B cell (primary cell): ENCODE results near the gene PTMA. TPM values are rescaled to one million over a fixed set of nuclear protein-coding genes. Genes with fewer than 3 reads are reported as not detected.

Source experiments
- ATAC-seq: fragments of 200-7000 bp; cut with Tn5 transposase; one replicate; pipeline ENCODE4 v1.10.0; 2021; ENCODE audit warnings: low read depth, mild to moderate bottlenecking, moderate number of reproducible peaks, moderate library complexity
- CTCF ChIA-PET: fragments of 350-600 bp; sonication (Branson Sonifier 250); formaldehyde crosslinking; loops from one replicate; lab custom pipeline; 2021; ENCODE audit warnings: antibody characterized with exemption, inconsistent platforms; lab: Charles Lee
- POLR2A ChIA-PET: fragments of 350-600 bp; sonication (Branson Sonifier 250); formaldehyde crosslinking; loops from one replicate; lab custom pipeline; 2021; ENCODE audit warnings: antibody characterized with exemption; lab: Charles Lee
- DNase-seq: peaks from one replicate; pipeline ENCODE4 v3.0.0; 2013
- H2AFZ ChIP-seq: 2 replicates; pipeline ENCODE4 v1.6.1; 2012; ENCODE audit warnings: mild to moderate bottlenecking, low read depth, low read length; ENCODE audit not compliant: insufficient read depth, poor library complexity, severe bottlenecking
- H3K27ac ChIP-seq, 2 donors: 1 replicate in 1 of 2; 2 replicates in 1 of 2; pipeline ENCODE4 v1.5.1; 2012 to 2013; ENCODE audit warnings: low read length in 2 of 2, mild to moderate bottlenecking in 2 of 2, moderate library complexity in 1 of 2
- H3K27me3 ChIP-seq, 4 experiments: fragments of 200-600 bp in 1 of 4; sonication (generic) in 1 of 4; replicated peaks in 1 of 4; 1 replicate in 2 of 4; 2 replicates in 2 of 4; pipeline versions ENCODE4 v1.6.1 to v1.7.0; 2013 to 2016; ENCODE audit warnings: low read length in 3 of 4, mild to moderate bottlenecking in 2 of 4, mixed read lengths in 1 of 4, moderate library complexity in 1 of 4; ENCODE audit not compliant: insufficient read depth in 4 of 4, control insufficient read depth in 3 of 4; ENCODE audit errors: control extremely low read depth in 1 of 4
- H3K36me3 ChIP-seq, 2 experiments: replicated peaks in 1 of 2; 1 replicate in 1 of 2; 2 replicates in 1 of 2; pipeline versions ENCODE4 v1.6.1 to v1.7.1; 2013; ENCODE audit warnings: low read length in 1 of 2; ENCODE audit not compliant: insufficient read depth in 2 of 2, control insufficient read depth in 1 of 2; ENCODE audit errors: control extremely low read depth in 1 of 2, extremely low read depth in 1 of 2
- H3K4me1 ChIP-seq, 2 donors: fragments of 200-600 bp in 1 of 2; sonication (generic) in 1 of 2; 1 replicate in 1 of 2; 2 replicates in 1 of 2; pipeline versions ENCODE4 v1.5.1 to v1.6.1; 2013 to 2017; ENCODE audit warnings: low read length in 2 of 2; ENCODE audit not compliant: control insufficient read depth in 2 of 2, insufficient read depth in 2 of 2
- H3K4me2 ChIP-seq: replicated peaks from 2 replicates; pipeline ENCODE3; 2012; ENCODE audit warnings: mild to moderate bottlenecking, low read depth, low read length; ENCODE audit not compliant: poor library complexity, severe bottlenecking
- H3K4me3 ChIP-seq, 5 experiments: fragments of 200-600 bp in 1 of 5; sonication (generic) in 1 of 5; 1 replicate in 3 of 5; 2 replicates in 2 of 5; pipeline versions ENCODE4 v1.5.1 to v1.7.0; 2011 to 2016; ENCODE audit warnings: low read length in 4 of 5, mild to moderate bottlenecking in 4 of 5, low read depth in 2 of 5, control low read depth in 1 of 5, moderate library complexity in 1 of 5; ENCODE audit not compliant: insufficient read depth in 1 of 5; ENCODE audit errors: control extremely low read depth in 1 of 5, extremely low read depth in 1 of 5
- H3K79me2 ChIP-seq: fragments of 200-600 bp; sonication (generic); one replicate; pipeline ENCODE4 v1.6.0; 2016; ENCODE audit warnings: low read length; ENCODE audit not compliant: control insufficient read depth, insufficient read depth
- H3K9ac ChIP-seq: fragments of 200-600 bp; sonication (generic); 2 replicates; pipeline ENCODE4 v1.6.1; 2017; ENCODE audit warnings: mild to moderate bottlenecking, low read length, moderate library complexity
- H3K9me3 ChIP-seq, 3 donors: one replicate each; pipeline versions ENCODE4 v1.6.1 to v1.7.1; 2013; ENCODE audit warnings: low read length in 2 of 3; ENCODE audit not compliant: control insufficient read depth in 2 of 3, insufficient read depth in 1 of 3; ENCODE audit errors: control extremely low read depth in 1 of 3
- H4K20me1 ChIP-seq: 2 replicates; pipeline ENCODE4 v1.6.0; 2012; ENCODE audit warnings: mild to moderate bottlenecking, low read length; ENCODE audit not compliant: insufficient read depth, control insufficient read depth, poor library complexity, severe bottlenecking
- H3K27ac Mint-ChIP-seq: one replicate; pipeline ENCODE4 v1.8.0; 2021; ENCODE audit warnings: mixed read lengths
- H3K27me3 Mint-ChIP-seq: one replicate; pipeline ENCODE4 v1.8.0; 2021; ENCODE audit warnings: mixed read lengths
- H3K4me1 Mint-ChIP-seq: one replicate; pipeline ENCODE4 v1.8.0; 2021; ENCODE audit warnings: mixed read lengths
- H3K4me3 Mint-ChIP-seq: one replicate; pipeline ENCODE4 v1.8.0; 2021; ENCODE audit warnings: mixed read lengths
- H3K9me3 Mint-ChIP-seq: one replicate; pipeline ENCODE4 v1.8.0; 2022; ENCODE audit warnings: mixed read lengths; ENCODE audit not compliant: insufficient read depth
- EZH2 ChIP-seq: IDR thresholded peaks from 2 replicates; pipeline ENCODE4 v1.6.1; 2012; ENCODE audit warnings: borderline replicate concordance, low read depth, mild to moderate bottlenecking, moderate library complexity, low read length; ENCODE audit not compliant: insufficient read depth, poor library complexity, severe bottlenecking
- WGBS: methylation state at CpG from one replicate; pipeline ENCODE4 v1.1.5; 2013; ENCODE audit warnings: missing lambda C conversion rate; ENCODE audit not compliant: insufficient coverage; 5-methylcytosine and 5-hydroxymethylcytosine counted together
- intact Hi-C: fragments of 100-400 bp; cut with micrococcal nuclease; formaldehyde crosslinking; loops from one replicate; pipeline ENCODE4 v1.10.0; 2022
- polyA plus RNA-seq: library from polyadenylated mRNA; depleted of rRNA; stranded (reverse); fragments of >200 nt; gene quantifications from 2 replicates; pipeline ENCODE4 v1.2.3, GENCODE V29; 2012
- total RNA-seq, 2 donors: library from RNA; stranded (reverse); fragments of 120-200 nt in 1 of 2; gene quantifications; 1 replicate in 1 of 2; 2 replicates in 1 of 2; pipeline versions ENCODE4 v1.2.3 to v1.2.4, GENCODE V29; 2013 to 2022
- TF ChIP-seq, protein P1 (sequence below): fragments of 200-600 bp; IDR thresholded peaks from one replicate; pipeline ENCODE4 v1.8.0; 2022; ENCODE audit warnings: antibody characterized with exemption, mild to moderate bottlenecking

Gene PTMA
- total and polyA plus RNA-seq, 2 donors (not counting 1 experiment from before 2014, with no cell fraction given): 713 to 2,282 TPM

DNA sequence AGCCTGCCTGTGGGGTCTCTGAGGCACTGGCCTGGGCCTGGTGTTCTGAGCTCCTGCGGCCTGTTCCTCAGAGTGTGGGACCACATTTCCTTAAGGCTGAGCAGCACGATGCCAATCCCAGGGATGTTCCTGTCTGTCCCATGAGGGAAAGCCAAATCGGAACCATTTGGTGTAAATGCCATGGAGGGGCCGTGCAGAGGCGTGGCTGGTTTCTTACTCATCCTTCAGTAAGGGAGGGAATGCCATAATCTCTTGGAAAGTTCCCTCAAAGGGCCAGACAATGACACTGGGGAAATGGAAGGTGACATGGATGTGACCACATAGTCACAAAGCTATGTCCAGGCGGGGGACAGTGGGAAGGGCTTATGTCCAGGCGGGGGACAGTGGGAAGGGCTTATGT, 14.4 kb upstream of the PTMA start:
- Histone ChIP-seq H3K27ac (no peak overlapping the region), H3K4me2 (no peak overlapping the region), H3K9me3 (no peaks in the 10 kb centered on the region), H3K79me2 (no peaks in the 10 kb centered on the region), H2AFZ (no peak overlapping the region), H3K36me3 (no peaks in the 10 kb centered on the region), H3K4me3 (no peak overlapping the region), H3K4me1 (no peaks in the 10 kb centered on the region), H4K20me1 (no peaks in the 10 kb centered on the region), H3K27me3 (no peaks in the 10 kb centered on the region), H3K9ac (no peak overlapping the region)
- no peak overlapping the region for H3K27ac Mint-ChIP-seq
- WGBS: 96% methylated on average over 7 of the region's 7 CpGs
- H3K4me3 Mint-ChIP-seq: no peak overlapping the region
- TF ChIP-seq, protein P1, sequence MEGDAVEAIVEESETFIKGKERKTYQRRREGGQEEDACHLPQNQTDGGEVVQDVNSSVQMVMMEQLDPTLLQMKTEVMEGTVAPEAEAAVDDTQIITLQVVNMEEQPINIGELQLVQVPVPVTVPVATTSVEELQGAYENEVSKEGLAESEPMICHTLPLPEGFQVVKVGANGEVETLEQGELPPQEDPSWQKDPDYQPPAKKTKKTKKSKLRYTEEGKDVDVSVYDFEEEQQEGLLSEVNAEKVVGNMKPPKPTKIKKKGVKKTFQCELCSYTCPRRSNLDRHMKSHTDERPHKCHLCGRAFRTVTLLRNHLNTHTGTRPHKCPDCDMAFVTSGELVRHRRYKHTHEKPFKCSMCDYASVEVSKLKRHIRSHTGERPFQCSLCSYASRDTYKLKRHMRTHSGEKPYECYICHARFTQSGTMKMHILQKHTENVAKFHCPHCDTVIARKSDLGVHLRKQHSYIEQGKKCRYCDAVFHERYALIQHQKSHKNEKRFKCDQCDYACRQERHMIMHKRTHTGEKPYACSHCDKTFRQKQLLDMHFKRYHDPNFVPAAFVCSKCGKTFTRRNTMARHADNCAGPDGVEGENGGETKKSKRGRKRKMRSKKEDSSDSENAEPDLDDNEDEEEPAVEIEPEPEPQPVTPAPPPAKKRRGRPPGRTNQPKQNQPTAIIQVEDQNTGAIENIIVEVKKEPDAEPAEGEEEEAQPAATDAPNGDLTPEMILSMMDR: no peak
- TF ChIP-seq EZH2: no peak
- no peaks in the 10 kb centered on the region for H3K27me3 Mint-ChIP-seq
- POLR2A ChIA-PET: interaction anchor here (1.6 kb wide), 1 partner anchor 9 kb away, joined by 13 read pairs; no protein-coding TSS in a partner anchor
- DNase-seq (no peak), ATAC-seq (no peak)
- CTCF ChIA-PET: interaction anchor here (1.3 kb wide), 1 partner anchor 21 kb away, joined by 9 read pairs; no protein-coding TSS in a partner anchor
- H3K9me3 Mint-ChIP-seq: no peaks in the 10 kb centered on the region
- intact Hi-C loops: no loop called here
- no peaks in the 10 kb centered on the region for H3K4me1 Mint-ChIP-seq

- no peaks in the 10 kb centered on the region for H4K20me1 ChIP-seq
- ChIA-PET CTCF (interaction anchor here (1.8 to 1.9 kb wide), 3 partner anchors 9 to 18 kb away, joined by 4 to 8 read pairs (median 5); no protein-coding TSS in a partner anchor), POLR2A (no interaction called here)
- ATAC-seq (no peak), DNase-seq (no peak)
- no peaks in the 10 kb centered on the region for H3K27me3 ChIP-seq
- 100% methylated on average over 2 of the region's 2 CpGs for WGBS
- intact Hi-C loops: no loop called here
- no peak overlapping the region for H3K9ac ChIP-seq
- no peak overlapping the region for H3K27ac Mint-ChIP-seq
- no peaks in the 10 kb centered on the region for H3K9me3 ChIP-seq
- no peaks in the 10 kb centered on the region for H3K4me1 ChIP-seq
- TF ChIP-seq, protein P1: no peak
- TF ChIP-seq EZH2: no peak
- H3K79me2 ChIP-seq: peaks cover 4% of the 10 kb centered on the region
- H3K36me3 ChIP-seq: no peaks in the 10 kb centered on the region
- H3K4me2 ChIP-seq: no peak overlapping the region
- no peaks in the 10 kb centered on the region for H3K9me3 Mint-ChIP-seq
- no peak overlapping the region for H3K4me3 Mint-ChIP-seq
- H3K27ac ChIP-seq: no peak overlapping the region
- H3K27me3 Mint-ChIP-seq: no peaks in the 10 kb centered on the region
- H3K4me3 ChIP-seq: no peak overlapping the region
- H3K4me1 Mint-ChIP-seq: no peaks in the 10 kb centered on the region
- H2AFZ ChIP-seq: no peak overlapping the region
Observed at GRCh38 chr2:231696004-231696367, 12.3 kb upstream of the PTMA start.
